Pancreas (tissue), 10 donors: ENCODE results near the gene PLA2G3. TPM values are rescaled to one million over a fixed set of nuclear protein-coding genes. Genes with fewer than 3 reads are reported as not detected.
"Not testable (repeated sequence)": the region's sequence is repeated elsewhere in the genome, so short reads cannot be mapped to it uniquely, and the experiment has no call there.

Source experiments
- ATAC-seq, 4 donors: fragments of 200-7000 bp; cut with Tn5 transposase; one replicate each; pipeline versions ENCODE4 v1.8.0 to v1.9.1; 2020; ENCODE audit warnings: mild to moderate bottlenecking in 4 of 4, moderate library complexity in 4 of 4
- DNase-seq, 6 donors: peaks; one replicate each; pipeline ENCODE4 v3.0.0-alpha.2; 2020
- FAIRE-seq: peaks from 2 replicates; lab custom pipeline; 2012; peaks lifted over from hg19 to GRCh38; lab: Jason Lieb, UNC
- H3K27ac ChIP-seq, 4 donors: fragments of 200-600 bp; sonication (generic); 1 replicate in 3 of 4; 2 replicates in 1 of 4; pipeline versions ENCODE4 v1.5.0 to v1.8.0; 2020
- H3K27me3 ChIP-seq, 4 donors: fragments of 200-600 bp; one replicate each; pipeline ENCODE4 v1.8.0; 2021
- H3K36me3 ChIP-seq, 3 donors: fragments of 200-600 bp; sonication (generic) in 1 of 3; one replicate each; pipeline versions ENCODE4 v1.5.0 to v1.8.0; 2020 to 2021
- H3K4me1 ChIP-seq, 3 donors: fragments of 200-600 bp; one replicate each; pipeline ENCODE4 v1.8.0; 2021
- H3K4me3 ChIP-seq, 4 donors: fragments of 200-600 bp; sonication (generic) in 2 of 4; one replicate each; pipeline versions ENCODE4 v1.5.0 to v1.8.0; 2020 to 2021
- H3K9me3 ChIP-seq, 4 donors: fragments of 200-600 bp; one replicate each; pipeline ENCODE4 v1.8.0; 2021
- WGBS, 2 donors: extraction: QIAGEN DNeasy Blood & Tissue Kit; methylation state at CpG; one replicate each; pipeline ENCODE4 v1.1.7; 2013; 5-methylcytosine and 5-hydroxymethylcytosine counted together
- intact Hi-C, 3 donors: fragments of 100-400 bp; cut with DNase I; formaldehyde crosslinking; loops; one replicate each; pipeline versions ENCODE4 v1.11.1 to v1.14.2; 2022
- polyA plus RNA-seq, 2 donors: library from polyadenylated mRNA; stranded (reverse); fragments of 200-250 nt; gene quantifications; one replicate each; pipeline ENCODE4 v1.2.3, GENCODE V29; 2013
- total RNA-seq, 6 donors: library from RNA; stranded (reverse); fragmentation: NEBNext Ultra II Directional in 4 of 6; extraction: Animal tissue kit (Norgen Biotek cat#: 25700) in 4 of 6; gene quantifications; one replicate each; pipeline versions ENCODE4 v1.2.1 to v1.2.4, GENCODE V29; 2021 to 2023
- TF ChIP-seq, protein P1 (sequence below), 4 donors: fragments of 200-600 bp; sonication (generic) in 3 of 4; IDR thresholded peaks; one replicate each; pipeline versions ENCODE4 v1.5.0 to v1.8.0; 2021; ENCODE audit warnings: antibody characterized with exemption in 4 of 4
- donor health status: healthy with polysubstance abuse.
- donor health status: DM: no; HTN: no; CAD: no; lungs with moderate emphysema.
- donor health status: DM: no; HTN: no; CAD: no.
- donor health status: control.
- donor health status: control.
- donor health status: Bipolar disorder and iron deficiency.
- donor health status: DM: yes; HTN: yes; CAD: no.
- donor health status: DM: no; HTN: no; CAD: no.
- donor health status: DM: no; HTN: no; CAD: no.
- donor health status: DM: yes; HTN: yes; CAD: no.

Gene PLA2G3
- total and polyA plus RNA-seq, 8 donors, result 0.02 TPM; not detected in 7

DNA sequence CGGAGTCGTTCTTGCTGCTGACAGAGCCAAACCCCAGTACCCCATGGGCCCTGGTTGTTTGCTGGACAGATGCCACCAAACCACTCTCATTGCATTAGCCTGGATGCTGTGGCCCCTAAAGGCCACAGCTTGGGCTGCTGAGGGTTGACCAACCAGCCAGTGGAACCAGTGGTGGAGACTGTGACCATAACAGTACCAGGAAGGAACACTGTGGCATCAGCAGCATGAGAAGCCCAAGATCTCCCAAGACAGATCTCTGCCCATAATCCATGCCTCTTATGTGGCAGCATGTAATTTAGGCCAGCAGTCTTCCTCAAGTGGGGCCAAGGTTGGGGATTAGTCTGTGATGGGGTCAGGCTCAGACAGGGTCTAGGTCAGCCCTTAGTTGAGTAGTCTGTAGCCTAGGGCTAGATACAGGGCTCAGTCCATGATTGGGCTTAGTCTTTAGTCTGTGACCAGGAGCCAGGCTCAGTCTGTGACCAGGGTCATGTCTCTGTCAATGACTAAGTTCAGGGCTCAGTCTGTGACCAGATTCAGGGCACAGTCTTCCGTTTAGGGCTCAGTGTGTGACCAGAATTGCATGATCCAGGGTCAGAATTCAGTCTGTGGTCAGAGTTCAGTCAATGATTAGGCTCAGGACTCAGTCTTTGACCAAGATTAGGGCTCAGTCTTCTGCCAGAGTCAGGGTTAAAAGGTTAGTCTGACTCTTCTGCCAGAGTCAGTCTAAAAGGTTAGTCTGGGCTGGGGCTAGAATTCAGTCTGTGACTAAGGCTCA, 22.1 kb downstream of the PLA2G3 start:
- WGBS, 2 donors, result 90 to 93% methylated on average over 3 of the region's 3 CpGs
- FAIRE-seq (no peak), ATAC-seq (no peak)

DNA sequence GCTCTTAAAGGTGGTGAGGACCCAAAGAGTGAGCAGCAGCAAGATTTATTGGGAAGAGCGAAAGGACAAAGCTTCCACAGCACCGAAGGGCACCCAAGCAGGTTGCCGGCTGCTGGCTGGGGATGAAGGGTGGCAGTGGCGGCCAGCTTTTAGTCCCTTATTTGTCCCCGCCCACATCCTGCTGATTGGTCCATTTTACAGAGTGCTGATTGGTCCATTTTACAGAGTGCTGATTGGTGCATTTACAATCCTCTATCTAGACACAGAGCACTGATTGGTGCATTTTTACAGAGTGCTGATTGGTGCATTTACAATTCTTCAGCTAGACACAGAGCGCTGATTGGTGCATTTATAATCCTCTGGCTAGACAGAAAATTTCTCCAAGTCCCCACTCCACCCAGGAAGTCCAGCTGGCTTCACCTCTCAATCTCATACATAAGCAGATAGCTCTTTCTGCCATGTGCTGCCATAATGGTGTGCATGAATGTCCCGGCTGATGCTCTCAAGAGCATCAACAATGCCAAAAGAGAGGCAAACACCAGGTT, 27.7 kb downstream of the PLA2G3 start:
- not testable (repeated sequence) for H3K4me1 ChIP-seq, FAIRE-seq
- 81 to 90% methylated on average over 7 of the region's 7 CpGs for WGBS, 2 donors

More for the DNA sequence above, 22.1 kb downstream of the PLA2G3 start:
- intact Hi-C loops, result no loop called here
- H3K4me1 ChIP-seq, result peaks cover 0 to 6% (median 4%) of the 10 kb centered on the region in 3 donors
- no peaks in the 10 kb centered on the region for H3K9me3 ChIP-seq
- H3K36me3 ChIP-seq, result no peaks in the 10 kb centered on the region
- TF ChIP-seq, protein P1, sequence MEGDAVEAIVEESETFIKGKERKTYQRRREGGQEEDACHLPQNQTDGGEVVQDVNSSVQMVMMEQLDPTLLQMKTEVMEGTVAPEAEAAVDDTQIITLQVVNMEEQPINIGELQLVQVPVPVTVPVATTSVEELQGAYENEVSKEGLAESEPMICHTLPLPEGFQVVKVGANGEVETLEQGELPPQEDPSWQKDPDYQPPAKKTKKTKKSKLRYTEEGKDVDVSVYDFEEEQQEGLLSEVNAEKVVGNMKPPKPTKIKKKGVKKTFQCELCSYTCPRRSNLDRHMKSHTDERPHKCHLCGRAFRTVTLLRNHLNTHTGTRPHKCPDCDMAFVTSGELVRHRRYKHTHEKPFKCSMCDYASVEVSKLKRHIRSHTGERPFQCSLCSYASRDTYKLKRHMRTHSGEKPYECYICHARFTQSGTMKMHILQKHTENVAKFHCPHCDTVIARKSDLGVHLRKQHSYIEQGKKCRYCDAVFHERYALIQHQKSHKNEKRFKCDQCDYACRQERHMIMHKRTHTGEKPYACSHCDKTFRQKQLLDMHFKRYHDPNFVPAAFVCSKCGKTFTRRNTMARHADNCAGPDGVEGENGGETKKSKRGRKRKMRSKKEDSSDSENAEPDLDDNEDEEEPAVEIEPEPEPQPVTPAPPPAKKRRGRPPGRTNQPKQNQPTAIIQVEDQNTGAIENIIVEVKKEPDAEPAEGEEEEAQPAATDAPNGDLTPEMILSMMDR (IDR thresholded peaks at IDR 0.05), result no peak
- DNase-seq, result peak in 1 of 6 donors; percentile 18
- H3K4me3 ChIP-seq, result no peak overlapping the region
- H3K27ac ChIP-seq, result no peak overlapping the region
- no peaks in the 10 kb centered on the region for H3K27me3 ChIP-seq

DNA sequence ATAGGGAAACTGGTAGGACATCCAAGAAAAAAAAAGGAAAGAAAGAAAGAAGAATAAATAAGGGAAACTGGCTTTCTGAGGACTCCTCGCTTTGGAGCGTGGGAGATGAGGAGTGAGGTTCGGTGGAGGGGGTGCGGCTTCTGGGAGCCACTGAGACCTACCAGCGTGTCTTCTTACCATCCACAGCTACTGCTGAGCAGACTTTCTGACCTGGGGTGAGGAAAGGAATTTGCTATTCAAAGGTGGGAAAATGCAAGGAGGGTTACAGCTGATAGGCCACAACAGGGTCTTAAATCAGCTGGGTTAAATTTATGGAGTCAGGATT, 32.5 kb downstream of the PLA2G3 start:
- H3K27me3 ChIP-seq, result no peaks in the 10 kb centered on the region
- TF ChIP-seq, protein P1 (IDR thresholded peaks at IDR 0.05), result peak in 1 of 4 donors; percentile 6
- peaks cover 0 to 7% (median 0%) of the 10 kb centered on the region in 3 donors for H3K4me1 ChIP-seq
- no peaks in the 10 kb centered on the region for H3K9me3 ChIP-seq
- DNase-seq (no peak), FAIRE-seq (no peak), ATAC-seq (peak; percentile 1 to 9 (median 2))
- intact Hi-C loops, result loop anchor here in 1 of 3 donors (5.0 kb wide), 1 partner anchor 39 kb away; no protein-coding TSS in a partner anchor
- peak overlapping the region in 2 of 4 donors; percentile 63 to 76 for H3K4me3 ChIP-seq
- WGBS, 2 donors, result 1% methylated on average over 5 of the region's 5 CpGs
- H3K27ac ChIP-seq, result peak overlapping the region in 3 of 4 donors; percentile 23 to 65 (median 48)
- no peaks in the 10 kb centered on the region for H3K36me3 ChIP-seq

More for the DNA sequence above, 27.7 kb downstream of the PLA2G3 start:
- intact Hi-C loops, ATAC-seq, H3K27me3 ChIP-seq, H3K36me3 ChIP-seq, H3K9me3 ChIP-seq, H3K27ac ChIP-seq, H3K4me3 ChIP-seq, DNase-seq: not testable (repeated sequence)

DNA sequence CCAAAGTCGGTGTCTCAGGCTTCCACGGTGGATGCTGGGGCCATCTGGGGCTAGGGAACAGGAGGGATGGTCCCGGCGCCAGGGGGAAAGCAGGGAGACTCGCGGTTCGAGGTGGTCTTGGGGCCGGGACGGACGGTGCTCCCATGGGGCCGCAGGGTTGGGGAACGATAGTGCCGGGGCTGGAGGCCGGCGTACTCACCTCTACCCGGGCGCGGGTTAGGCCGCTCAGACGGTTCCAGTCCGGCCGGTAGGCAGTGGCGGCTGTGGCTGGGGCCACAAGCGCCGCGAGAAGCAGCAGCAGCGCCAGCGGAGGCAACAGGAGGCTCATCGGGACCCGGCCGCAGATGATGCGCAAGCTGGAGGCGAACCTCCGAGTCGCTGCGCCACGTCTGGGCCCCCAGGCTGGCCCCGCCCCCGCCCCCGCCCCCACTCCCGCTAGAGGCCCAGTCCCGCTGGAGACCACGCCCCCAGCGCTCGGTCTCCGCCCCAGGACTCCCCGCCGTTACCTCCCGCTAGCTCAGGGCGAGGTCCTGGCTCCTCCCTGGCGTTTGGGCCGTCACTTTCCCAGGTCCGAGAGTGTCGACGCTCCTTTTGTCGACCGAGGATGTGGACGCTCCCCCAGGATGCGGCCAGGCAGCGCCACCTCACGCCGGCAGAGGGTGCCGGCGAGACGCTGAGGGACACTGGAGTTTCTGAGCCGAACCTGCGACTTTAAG, 33.0 kb downstream of the PLA2G3 start, which contains the start of gene SELENOM:
Gene SELENOM (minus strand): TSS at position 391 of the 716 bp plus-strand sequence. CDS start 63 bp downstream, at position 328.
- Histone ChIP-seq H3K9me3 (no peaks in the 10 kb centered on the region), H3K27ac (peak within 1 kb of the TSS; percentile 76 to 91 (median 82)), H3K36me3 (no peaks in the 10 kb centered on the region), H3K4me3 (peak within 1 kb of the TSS; percentile 50 to 76 (median 64)), H3K4me1 (peaks cover 0 to 7% (median 0%) of the 10 kb centered on the region in 3 donors), H3K27me3 (no peaks in the 10 kb centered on the region)
- WGBS, 2 donors, result 7 to 9% methylated on average over 39 to 67 of the region's 67 CpGs
- FAIRE-seq (peak; percentile 86), ATAC-seq (peak; percentile 90 to 96 (median 92)), DNase-seq (peak; percentile 92 to 99 (median 98))
- intact Hi-C loops, result loop anchor here in 1 of 3 donors (5.0 kb wide), 1 partner anchor 40 kb away; no protein-coding TSS in a partner anchor
- TF ChIP-seq, protein P1 (IDR thresholded peaks at IDR 0.05), result peak; percentile 80 to 92 (median 90)

DNA sequence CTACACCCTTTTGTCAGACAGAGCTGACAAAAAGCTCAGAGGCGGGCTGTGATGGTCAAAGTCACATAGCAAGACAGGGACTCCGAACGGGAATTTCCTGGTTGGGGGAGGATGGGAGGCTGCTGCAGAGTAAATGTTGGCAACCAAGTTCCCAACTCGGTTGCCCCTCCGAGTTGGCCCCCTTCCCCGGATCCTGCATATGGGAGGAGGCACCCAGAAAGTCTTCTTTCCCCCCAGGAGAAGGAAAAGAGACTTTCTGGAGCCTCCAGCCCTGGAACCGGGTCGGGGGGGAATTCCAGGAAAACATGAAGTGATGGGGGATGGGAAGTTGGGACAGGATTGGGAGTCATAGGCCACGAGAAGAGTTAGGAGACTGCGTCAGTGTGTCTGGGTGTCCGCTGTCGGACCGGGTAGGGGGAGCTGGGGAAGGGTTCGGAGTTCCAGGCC, 33.6 kb downstream of the PLA2G3 start:
- TF ChIP-seq, protein P1 (IDR thresholded peaks at IDR 0.05), result no peak
- no peak for FAIRE-seq
- no peaks in the 10 kb centered on the region for H3K36me3 ChIP-seq
- H3K27ac ChIP-seq, result peak overlapping the region; percentile 76 to 91 (median 82)
- peak in 3 of 6 donors; percentile 31 to 55 (median 51) for DNase-seq
- peaks cover 0 to 7% (median 0%) of the 10 kb centered on the region in 3 donors for H3K4me1 ChIP-seq
- no peaks in the 10 kb centered on the region for H3K27me3 ChIP-seq
- WGBS, 2 donors, result 28 to 42% methylated on average over 14 of the region's 14 CpGs
- H3K4me3 ChIP-seq, result peak overlapping the region; percentile 50 to 76 (median 64)
- intact Hi-C loops, result loop anchor here in 1 of 3 donors (5.0 kb wide), 1 partner anchor 41 kb away; no protein-coding TSS in a partner anchor
- peak; percentile 13 to 24 (median 24) for ATAC-seq
- H3K9me3 ChIP-seq, result no peaks in the 10 kb centered on the region
